Suprapubic skin (tissue), 4 donors: Measurements from ENCODE around the gene ERCC5. TPM values are rescaled to one million over a fixed set of nuclear protein-coding genes. Genes with fewer than 3 reads are reported as not detected.

Experiments
- DNase-seq, 2 donors: peaks; one replicate each; pipeline ENCODE4 v3.0.0-alpha.2; 2019; ENCODE audit warnings: low spot score in 2 of 2
- H3K27ac ChIP-seq: fragments of 200-600 bp; sonication (generic); one replicate; pipeline ENCODE4 v1.5.1; 2019
- H3K27me3 ChIP-seq: fragments of 200-600 bp; sonication (generic); one replicate; pipeline ENCODE4 v1.5.1; 2019
- H3K36me3 ChIP-seq: fragments of 200-600 bp; sonication (generic); one replicate; pipeline ENCODE4 v1.5.1; 2019
- H3K4me1 ChIP-seq: fragments of 200-600 bp; sonication (generic); one replicate; pipeline ENCODE4 v1.5.1; 2019
- H3K4me3 ChIP-seq: fragments of 200-600 bp; sonication (generic); one replicate; pipeline ENCODE4 v1.5.1; 2019; ENCODE audit warnings: mild to moderate bottlenecking
- H3K9me3 ChIP-seq: fragments of 200-600 bp; sonication (generic); one replicate; pipeline ENCODE4 v1.5.1; 2019
- CTCF ChIP-seq, 2 donors: fragments of 200-600 bp in 1 of 2; fragments of 450-650 bp in 1 of 2; sonication (generic) in 1 of 2; IDR thresholded peaks; one replicate each; pipeline ENCODE4 v1.5.1; 2016 to 2019; ENCODE audit warnings: antibody characterized with exemption in 2 of 2, mild to moderate bottlenecking in 1 of 2, moderate library complexity in 1 of 2
- EP300 ChIP-seq: sonication (generic); formaldehyde crosslinking; IDR thresholded peaks from one replicate; pipeline ENCODE4 v1.6.1; 2017; ENCODE audit warnings: antibody characterized with exemption
- POLR2A ChIP-seq, 2 donors: fragments of 450-650 bp; IDR thresholded peaks; one replicate each; pipeline ENCODE4 v1.6.1; 2017; ENCODE audit warnings: antibody characterized with exemption in 2 of 2, mild to moderate bottlenecking in 2 of 2, moderate library complexity in 2 of 2
- POLR2AphosphoS5 ChIP-seq, 3 donors: sonication (generic); formaldehyde crosslinking; IDR thresholded peaks; one replicate each; pipeline ENCODE4 v1.6.1; 2017; ENCODE audit warnings: antibody characterized with exemption in 3 of 3
- WGBS: methylation state at CpG from one replicate; pipeline ENCODE4 v1.1.5; 2018; 5-methylcytosine and 5-hydroxymethylcytosine counted together
- total RNA-seq, 4 donors: library from RNA; depleted of rRNA; stranded (reverse); fragments of >200 nt; gene quantifications; one replicate each; pipeline ENCODE4 v1.1.0, GENCODE V29; 2016

Gene ERCC5
- total RNA-seq, 4 donors from 2014 or later, result 31.6 to 144 (median 52.2) TPM

- Histone ChIP-seq H3K36me3 (no peaks in the 10 kb centered on the region), H3K4me3 (no peak overlapping the region), H3K27me3 (no peaks in the 10 kb centered on the region), H3K4me1 (no peaks in the 10 kb centered on the region), H3K9me3 (no peaks in the 10 kb centered on the region), H3K27ac (no peak overlapping the region)
- WGBS, result 77% methylated on average over 12 of the region's 12 CpGs
- DNase-seq, result no peak
- TF ChIP-seq POLR2A (IDR thresholded peaks at IDR 0.05), result no peak
Observed at GRCh38 chr13:102902789-102903347, 57.0 kb downstream of the ERCC5 start.

GRCh38 chr13:102903659-102904407, 58.0 kb downstream of the ERCC5 start:
- WGBS, result 50% methylated on average over 14 of the region's 14 CpGs
- no peak for DNase-seq
- TF ChIP-seq CTCF (IDR thresholded peaks at IDR 0.05) (peak in 1 of 2 donors; percentile 30), POLR2A (IDR thresholded peaks at IDR 0.05) (no peak)
- no peaks in the 10 kb centered on the region for H3K9me3 ChIP-seq
- no peaks in the 10 kb centered on the region for H3K36me3 ChIP-seq
- no peak overlapping the region for H3K27ac ChIP-seq
- no peaks in the 10 kb centered on the region for H3K27me3 ChIP-seq
- H3K4me3 ChIP-seq, result no peak overlapping the region
- no peaks in the 10 kb centered on the region for H3K4me1 ChIP-seq

- H3K4me1 ChIP-seq, result no peaks in the 10 kb centered on the region
- H3K36me3 ChIP-seq, result no peaks in the 10 kb centered on the region
- no peak overlapping the region for H3K27ac ChIP-seq
- H3K4me3 ChIP-seq, result no peak overlapping the region
- no peaks in the 10 kb centered on the region for H3K27me3 ChIP-seq
- DNase-seq, result no peak
- no peaks in the 10 kb centered on the region for H3K9me3 ChIP-seq
- TF ChIP-seq CTCF (IDR thresholded peaks at IDR 0.05) (no peak), POLR2A (IDR thresholded peaks at IDR 0.05) (no peak), POLR2AphosphoS5 (IDR thresholded peaks at IDR 0.05) (no peak), EP300 (no peak)
- WGBS, result 80% methylated on average over 5 of the region's 5 CpGs
Observed at GRCh38 chr13:102904408-102904862, 58.6 kb downstream of the ERCC5 start.

- TF ChIP-seq POLR2AphosphoS5 (IDR thresholded peaks at IDR 0.05), result no peak
- no peak for TF ChIP-seq POLR2A (IDR thresholded peaks at IDR 0.05)
- TF ChIP-seq EP300, result no peak
- TF ChIP-seq CTCF (IDR thresholded peaks at IDR 0.05), result no peak
- Histone ChIP-seq H3K27me3 (no peaks in the 10 kb centered on the region), H3K36me3 (no peaks in the 10 kb centered on the region), H3K9me3 (no peaks in the 10 kb centered on the region), H3K4me3 (no peak overlapping the region), H3K27ac (no peak overlapping the region), H3K4me1 (no peaks in the 10 kb centered on the region)
- WGBS, result 96% methylated on average over 7 of the region's 7 CpGs
- no peak for DNase-seq
Observed at GRCh38 chr13:102905905-102906771, 60.3 kb downstream of the ERCC5 start.

- Histone ChIP-seq H3K36me3 (no peaks in the 10 kb centered on the region), H3K4me3 (no peak overlapping the region), H3K9me3 (no peaks in the 10 kb centered on the region), H3K27ac (no peak overlapping the region), H3K4me1 (peaks cover 8% of the 10 kb centered on the region), H3K27me3 (no peaks in the 10 kb centered on the region)
- 26% methylated on average over 2 of the region's 2 CpGs for WGBS
- no peak for DNase-seq
- TF ChIP-seq EP300, result no peak
- TF ChIP-seq POLR2AphosphoS5 (IDR thresholded peaks at IDR 0.05), result no peak
Observed at GRCh38 chr13:102907016-102907756, 61.4 kb downstream of the ERCC5 start.
